Activated B cell treated with CpG ODN at 0.5 μM for 24 hours (primary cell): ENCODE results near the gene HDC. TPM values are rescaled to one million over a fixed set of nuclear protein-coding genes. Genes with fewer than 3 reads are reported as not detected.

Source experiments
- ATAC-seq: fragments of 200-7000 bp; cut with Tn5 transposase; one replicate; pipeline ENCODE4 v1.10.0; 2021; ENCODE audit warnings: low read depth, mild to moderate bottlenecking, moderate library complexity
- CTCF ChIA-PET: fragments of 350-600 bp; sonication (Branson Sonifier 250); formaldehyde crosslinking; loops from one replicate; lab custom pipeline; 2021; ENCODE audit warnings: antibody characterized with exemption; lab: Charles Lee
- POLR2A ChIA-PET: fragments of 350-600 bp; sonication (Branson Sonifier 250); formaldehyde crosslinking; loops from one replicate; lab custom pipeline; 2021; ENCODE audit warnings: antibody characterized with exemption; lab: Charles Lee
- DNase-seq: peaks from one replicate; pipeline ENCODE4 v3.0.0; 2022
- H3K27ac Mint-ChIP-seq: one replicate; pipeline ENCODE4 v1.8.0; 2020; ENCODE audit warnings: mixed read lengths
- H3K27me3 Mint-ChIP-seq: one replicate; pipeline ENCODE4 v1.8.0; 2021; ENCODE audit warnings: mixed read lengths
- H3K36me3 Mint-ChIP-seq: one replicate; pipeline ENCODE4 v1.8.0; 2021; ENCODE audit warnings: low read depth, mixed read lengths
- H3K4me1 Mint-ChIP-seq: one replicate; pipeline ENCODE4 v1.8.0; 2021; ENCODE audit warnings: mixed read lengths
- H3K4me3 Mint-ChIP-seq: one replicate; pipeline ENCODE4 v1.8.0; 2020; ENCODE audit warnings: mild to moderate bottlenecking, mixed read lengths
- H3K9me3 Mint-ChIP-seq: one replicate; pipeline ENCODE4 v1.8.0; 2020; ENCODE audit warnings: mixed read lengths
- intact Hi-C: fragments of 100-400 bp; cut with micrococcal nuclease; formaldehyde crosslinking; loops from one replicate; pipeline ENCODE4 v1.15.1; 2024
- total RNA-seq: library from RNA; stranded (reverse); gene quantifications from 2 replicates; pipeline ENCODE4 v1.2.3, GENCODE V29; 2022
- TF ChIP-seq, protein P1 (sequence below): fragments of 200-600 bp; IDR thresholded peaks from one replicate; pipeline ENCODE4 v1.8.0; 2022; ENCODE audit warnings: antibody characterized with exemption, mild to moderate bottlenecking

HDC gene
- total RNA-seq, 1 donor from 2014 or later: not detected

- H3K4me1 Mint-ChIP-seq: no peaks in the 10 kb centered on the region
- intact Hi-C loops: no loop called here
- POLR2A ChIA-PET: no interaction called here
- H3K27ac Mint-ChIP-seq: no peak overlapping the region
- no peak overlapping the region for H3K4me3 Mint-ChIP-seq
- CTCF ChIA-PET: no interaction called here
- DNase-seq: no peak
- H3K27me3 Mint-ChIP-seq: no peaks in the 10 kb centered on the region
- ATAC-seq: no peak
- TF ChIP-seq, protein P1, sequence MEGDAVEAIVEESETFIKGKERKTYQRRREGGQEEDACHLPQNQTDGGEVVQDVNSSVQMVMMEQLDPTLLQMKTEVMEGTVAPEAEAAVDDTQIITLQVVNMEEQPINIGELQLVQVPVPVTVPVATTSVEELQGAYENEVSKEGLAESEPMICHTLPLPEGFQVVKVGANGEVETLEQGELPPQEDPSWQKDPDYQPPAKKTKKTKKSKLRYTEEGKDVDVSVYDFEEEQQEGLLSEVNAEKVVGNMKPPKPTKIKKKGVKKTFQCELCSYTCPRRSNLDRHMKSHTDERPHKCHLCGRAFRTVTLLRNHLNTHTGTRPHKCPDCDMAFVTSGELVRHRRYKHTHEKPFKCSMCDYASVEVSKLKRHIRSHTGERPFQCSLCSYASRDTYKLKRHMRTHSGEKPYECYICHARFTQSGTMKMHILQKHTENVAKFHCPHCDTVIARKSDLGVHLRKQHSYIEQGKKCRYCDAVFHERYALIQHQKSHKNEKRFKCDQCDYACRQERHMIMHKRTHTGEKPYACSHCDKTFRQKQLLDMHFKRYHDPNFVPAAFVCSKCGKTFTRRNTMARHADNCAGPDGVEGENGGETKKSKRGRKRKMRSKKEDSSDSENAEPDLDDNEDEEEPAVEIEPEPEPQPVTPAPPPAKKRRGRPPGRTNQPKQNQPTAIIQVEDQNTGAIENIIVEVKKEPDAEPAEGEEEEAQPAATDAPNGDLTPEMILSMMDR: no peak
- peaks cover 42% of the 10 kb centered on the region for H3K36me3 Mint-ChIP-seq
- no peaks in the 10 kb centered on the region for H3K9me3 Mint-ChIP-seq
Measured at GRCh38 chr15:50280271-50280670, 14.7 kb upstream of the HDC start.

- Mint-ChIP-seq H3K36me3 (peaks cover 30% of the 10 kb centered on the region), H3K27ac (no peak overlapping the region), H3K4me1 (no peaks in the 10 kb centered on the region), H3K9me3 (no peaks in the 10 kb centered on the region), H3K4me3 (no peak overlapping the region), H3K27me3 (no peaks in the 10 kb centered on the region)
- DNase-seq (no peak), ATAC-seq (no peak)
- TF ChIP-seq, protein P1: no peak
- intact Hi-C loops: no loop called here
- CTCF ChIA-PET: interaction anchor here (0.7 kb wide), 1 partner anchor 1388 kb away, joined by 3 read pairs; no protein-coding TSS in a partner anchor
- POLR2A ChIA-PET: no interaction called here
Measured at GRCh38 chr15:50278496-50278895, 13.0 kb upstream of the HDC start.

- H3K27me3 Mint-ChIP-seq: no peaks in the 10 kb centered on the region
- POLR2A ChIA-PET: no interaction called here
- TF ChIP-seq, protein P1: no peak
- no peak for DNase-seq
- CTCF ChIA-PET: interaction anchor here (0.7 kb wide), 1 partner anchor 11 kb away, joined by 3 read pairs; no protein-coding TSS in a partner anchor
- ATAC-seq: no peak
- no peaks in the 10 kb centered on the region for H3K4me1 Mint-ChIP-seq
- no peak overlapping the region for H3K27ac Mint-ChIP-seq
- H3K36me3 Mint-ChIP-seq: peaks cover 27% of the 10 kb centered on the region
- intact Hi-C loops: no loop called here
- H3K4me3 Mint-ChIP-seq: no peak overlapping the region
- no peaks in the 10 kb centered on the region for H3K9me3 Mint-ChIP-seq
Measured at GRCh38 chr15:50277370-50277769, 11.8 kb upstream of the HDC start.

- peaks cover 24% of the 10 kb centered on the region for H3K36me3 Mint-ChIP-seq
- no peaks in the 10 kb centered on the region for H3K27me3 Mint-ChIP-seq
- POLR2A ChIA-PET: no interaction called here
- H3K4me3 Mint-ChIP-seq: no peak overlapping the region
- CTCF ChIA-PET: no interaction called here
- H3K27ac Mint-ChIP-seq: no peak overlapping the region
- ATAC-seq (no peak), DNase-seq (no peak)
- no peaks in the 10 kb centered on the region for H3K4me1 Mint-ChIP-seq
- TF ChIP-seq, protein P1: no peak
- no peaks in the 10 kb centered on the region for H3K9me3 Mint-ChIP-seq
- intact Hi-C loops: no loop called here
Measured at GRCh38 chr15:50275908-50276307, 10.4 kb upstream of the HDC start.

DNA sequence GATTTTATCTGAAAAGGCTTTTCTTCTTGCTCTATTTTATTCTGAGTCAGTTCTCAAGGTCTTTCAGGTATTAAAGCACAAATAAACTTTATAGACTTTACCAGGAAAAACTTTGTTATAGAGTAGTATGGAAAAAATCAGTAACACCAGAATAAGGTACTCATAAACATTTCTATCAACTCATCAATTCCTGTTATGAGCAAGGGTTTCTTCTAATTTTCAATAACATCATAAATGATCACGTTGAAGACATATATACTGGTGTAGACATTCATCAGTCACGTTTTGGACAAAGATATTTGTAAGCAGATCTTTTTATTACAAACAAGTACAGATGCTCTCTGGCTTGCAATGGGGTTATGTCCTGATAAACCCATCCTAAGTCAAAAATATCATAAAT lies 9.6 kb upstream of the HDC start:
- no peaks in the 10 kb centered on the region for H3K9me3 Mint-ChIP-seq
- DNase-seq: no peak
- no peaks in the 10 kb centered on the region for H3K27me3 Mint-ChIP-seq
- H3K36me3 Mint-ChIP-seq: peaks cover 17% of the 10 kb centered on the region
- intact Hi-C loops: no loop called here
- ChIA-PET POLR2A (no interaction called here), CTCF (no interaction called here)
- no peak for ATAC-seq
- H3K27ac Mint-ChIP-seq: no peak overlapping the region
- H3K4me1 Mint-ChIP-seq: no peaks in the 10 kb centered on the region
- H3K4me3 Mint-ChIP-seq: no peak overlapping the region
- TF ChIP-seq, protein P1: no peak
